LoVo (cell line): Measurements from ENCODE around the gene TNS4.
A peak's percentile ranks its signal among the peaks of the same experiment; 100 is the strongest.

Experiments used
- DNase-seq: peaks from one replicate; pipeline ENCODE4 v3.0.0-alpha.2; 2016; ENCODE audit warnings: low spot score

Gene TNS4

GRCh38 chr17:40490289-40490853, 11.1 kb downstream of the TNS4 start:
- DNase-seq = no peak

DNA sequence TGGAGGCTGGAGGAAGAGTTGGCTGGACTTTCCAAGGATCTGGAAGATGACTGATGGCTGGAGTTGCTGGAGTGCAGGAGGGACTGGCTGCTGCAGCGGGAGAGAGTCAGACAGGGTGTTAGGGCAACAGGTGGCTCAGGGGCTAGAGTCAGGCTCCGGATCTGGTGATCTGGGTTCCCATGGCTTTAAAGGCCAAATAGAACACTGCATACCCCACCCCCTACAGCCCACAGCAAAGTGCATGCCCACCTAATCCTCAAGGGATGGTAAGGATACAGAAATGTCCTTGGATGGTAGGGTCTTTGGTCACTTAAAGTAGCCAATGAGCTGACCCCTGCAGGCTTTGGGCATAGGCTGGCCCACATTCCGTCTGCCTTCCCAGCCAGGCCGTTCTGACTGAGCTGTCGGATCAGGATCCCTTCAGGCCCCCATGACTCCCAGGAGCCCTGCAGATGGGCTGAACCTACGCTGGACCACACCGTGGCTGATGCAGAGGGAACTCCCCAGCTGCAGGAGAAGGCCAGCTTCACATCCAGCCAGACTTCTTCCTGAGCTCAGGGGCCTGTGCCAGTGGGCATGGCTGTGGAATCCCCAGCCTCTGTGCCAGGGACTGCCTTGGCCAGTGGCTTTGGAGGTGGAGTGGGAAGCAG, 13.9 kb downstream of the TNS4 start:
- DNase-seq = no peak

DNA sequence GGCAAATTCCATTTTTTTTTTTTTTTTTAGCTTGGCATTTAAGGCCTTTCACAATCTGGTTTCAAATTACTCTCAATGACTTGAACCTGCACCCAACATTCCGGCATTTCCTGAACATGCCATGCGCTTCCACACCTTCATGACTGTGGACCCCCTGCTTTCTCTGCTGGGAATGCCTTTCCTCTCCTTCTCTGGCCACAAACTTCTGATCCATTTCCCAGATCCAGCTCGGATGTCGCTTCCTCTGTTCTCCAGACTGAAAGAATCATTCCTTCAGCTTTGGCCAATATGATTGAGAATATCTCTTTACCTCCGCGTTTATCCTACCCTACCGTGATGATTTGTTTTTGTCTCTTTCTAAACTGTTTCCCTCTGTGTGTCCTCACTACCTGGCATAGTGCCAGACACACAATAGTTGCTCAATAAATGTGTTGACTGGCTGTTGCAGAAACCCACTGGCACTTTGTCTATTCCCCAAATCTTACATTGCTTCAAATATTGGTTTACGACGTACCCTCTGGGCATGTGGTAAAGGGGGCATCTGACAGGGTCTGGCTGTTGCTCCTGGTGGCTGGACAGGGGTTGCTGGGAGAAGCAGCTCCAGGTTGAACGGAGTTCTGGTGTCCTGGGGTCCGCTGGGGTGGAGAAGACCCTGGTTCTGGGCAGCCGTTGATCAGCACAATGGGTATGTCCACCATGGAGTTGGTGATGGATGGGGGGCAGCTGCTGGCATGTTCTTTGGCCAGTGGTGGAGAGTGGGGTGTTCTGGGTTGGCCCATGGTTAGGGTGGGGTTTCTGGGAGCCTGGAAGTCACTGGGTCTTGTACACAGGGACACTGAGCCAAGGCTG, 14.7 kb downstream of the TNS4 start:
- no peak for DNase-seq

- peak; percentile 53 for DNase-seq
Observed at GRCh38 chr17:40485851-40486521, 15.4 kb downstream of the TNS4 start.

DNA sequence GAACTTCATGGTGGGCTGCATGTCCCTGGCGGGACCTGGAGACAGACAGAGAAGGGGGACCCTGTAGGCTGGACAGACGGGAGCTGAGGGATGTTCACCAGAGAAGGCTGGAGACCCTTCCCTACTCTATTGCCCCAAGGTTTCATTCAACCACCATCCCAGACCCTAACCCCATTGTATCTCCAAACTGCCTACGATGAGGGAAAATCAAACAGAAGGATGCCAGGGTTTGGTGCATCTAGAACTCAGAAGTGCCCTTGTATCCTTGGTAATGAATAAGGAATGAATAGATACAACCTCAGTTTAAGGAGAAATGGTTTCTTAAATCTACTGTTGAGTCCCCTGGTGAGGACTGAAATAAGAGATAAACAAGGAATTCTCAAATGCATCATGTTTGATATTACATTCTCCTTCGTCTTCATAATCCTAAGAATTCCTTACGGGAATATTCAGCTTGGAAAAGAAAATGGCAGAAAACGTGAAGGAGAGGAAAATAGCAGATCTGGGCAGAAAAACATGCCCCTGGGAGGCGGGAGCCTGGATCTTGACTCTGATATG, 16.4 kb downstream of the TNS4 start:
- DNase-seq = no peak

GRCh38 chr17:40484285-40484972, 17.0 kb downstream of the TNS4 start:
- DNase-seq = no peak

- DNase-seq = no peak
Observed at GRCh38 chr17:40483679-40484078, 17.7 kb downstream of the TNS4 start.

GRCh38 chr17:40482722-40483121, 18.7 kb downstream of the TNS4 start:
- DNase-seq = no peak

DNA sequence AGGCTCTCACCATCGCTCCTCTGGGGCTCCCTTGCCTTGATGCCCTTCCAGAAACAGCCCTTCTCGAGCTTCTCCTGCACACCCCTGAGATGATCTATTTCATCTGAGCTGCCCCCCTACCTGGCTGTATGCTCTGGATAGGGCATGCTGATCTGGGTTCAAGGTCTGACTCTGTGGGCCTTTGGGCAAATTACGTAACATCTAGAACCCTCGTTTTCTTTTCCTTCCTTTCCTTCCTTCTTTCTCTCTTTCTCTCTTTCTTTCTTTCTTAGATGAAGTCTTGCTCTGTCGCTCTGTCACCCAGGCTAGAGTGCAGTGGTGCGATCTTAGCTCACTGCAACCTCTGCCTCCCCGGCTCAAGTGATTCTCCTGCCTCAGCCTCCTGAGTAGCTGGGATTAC, 20.3 kb downstream of the TNS4 start:
- no peak for DNase-seq

GRCh38 chr17:40480501-40481003, 20.9 kb downstream of the TNS4 start:
- DNase-seq = no peak

DNA sequence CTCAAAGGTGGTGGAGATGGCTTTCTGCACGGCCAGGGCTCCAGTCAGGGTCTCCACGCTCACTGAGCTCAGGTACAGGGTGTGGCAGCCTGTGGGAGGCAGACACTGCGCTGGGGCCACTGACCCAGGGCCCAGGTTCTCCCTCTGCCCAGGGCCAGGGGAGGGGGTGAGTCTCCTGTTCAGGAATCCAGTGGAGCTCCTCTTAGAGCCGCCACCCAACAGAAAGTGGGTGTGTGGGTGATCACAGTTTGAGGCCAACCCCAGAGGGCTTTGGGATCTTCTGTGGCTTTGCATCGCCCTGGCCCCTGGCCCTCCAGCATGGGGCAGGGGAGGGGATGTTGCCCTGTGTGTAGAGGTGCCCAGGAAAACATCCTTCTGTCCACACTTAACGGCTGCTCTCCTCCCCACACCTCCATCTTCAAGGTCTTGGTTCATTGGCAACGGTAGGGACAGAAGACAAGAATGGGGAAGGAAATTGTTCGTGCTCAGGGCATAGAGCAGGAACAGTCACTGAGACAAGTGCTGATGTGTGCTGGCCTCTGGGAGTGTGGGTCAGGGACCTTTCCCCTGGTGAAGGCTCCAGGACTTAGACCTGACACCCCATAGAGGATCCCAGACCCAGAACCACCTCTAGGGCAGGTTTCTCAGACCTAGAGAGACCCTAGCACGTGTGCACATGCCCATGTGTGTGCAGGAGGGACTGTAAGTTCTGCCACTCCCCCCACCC, 21.5 kb downstream of the TNS4 start:
- DNase-seq = no peak

GRCh38 chr17:40478486-40478885, 22.9 kb downstream of the TNS4 start:
- DNase-seq = no peak

DNA sequence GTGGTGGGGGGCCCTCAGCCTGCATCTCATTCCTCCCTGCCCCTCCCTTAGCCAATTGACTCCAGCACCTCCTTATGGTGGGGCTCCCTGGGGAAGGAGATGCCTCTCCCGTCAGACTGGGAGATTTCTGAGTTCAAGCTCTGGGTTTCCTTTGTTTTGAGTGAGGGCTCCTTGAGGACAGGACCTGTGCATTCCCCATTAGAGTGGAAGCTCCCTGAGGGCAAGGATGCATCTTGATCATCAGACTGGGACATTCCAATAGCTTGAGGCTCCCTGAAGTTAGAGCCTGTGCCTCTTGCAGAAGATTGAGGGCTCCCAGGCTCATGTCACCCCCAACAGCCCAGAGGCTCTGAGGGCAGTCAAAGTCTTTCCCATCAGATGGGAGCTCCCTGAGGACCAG, 23.6 kb downstream of the TNS4 start:
- DNase-seq = no peak

GRCh38 chr17:40475234-40475908, 26.1 kb downstream of the TNS4 start:
- no peak for DNase-seq

GRCh38 chr17:40474419-40475002, 26.9 kb downstream of the TNS4 start:
- DNase-seq = no peak

DNA sequence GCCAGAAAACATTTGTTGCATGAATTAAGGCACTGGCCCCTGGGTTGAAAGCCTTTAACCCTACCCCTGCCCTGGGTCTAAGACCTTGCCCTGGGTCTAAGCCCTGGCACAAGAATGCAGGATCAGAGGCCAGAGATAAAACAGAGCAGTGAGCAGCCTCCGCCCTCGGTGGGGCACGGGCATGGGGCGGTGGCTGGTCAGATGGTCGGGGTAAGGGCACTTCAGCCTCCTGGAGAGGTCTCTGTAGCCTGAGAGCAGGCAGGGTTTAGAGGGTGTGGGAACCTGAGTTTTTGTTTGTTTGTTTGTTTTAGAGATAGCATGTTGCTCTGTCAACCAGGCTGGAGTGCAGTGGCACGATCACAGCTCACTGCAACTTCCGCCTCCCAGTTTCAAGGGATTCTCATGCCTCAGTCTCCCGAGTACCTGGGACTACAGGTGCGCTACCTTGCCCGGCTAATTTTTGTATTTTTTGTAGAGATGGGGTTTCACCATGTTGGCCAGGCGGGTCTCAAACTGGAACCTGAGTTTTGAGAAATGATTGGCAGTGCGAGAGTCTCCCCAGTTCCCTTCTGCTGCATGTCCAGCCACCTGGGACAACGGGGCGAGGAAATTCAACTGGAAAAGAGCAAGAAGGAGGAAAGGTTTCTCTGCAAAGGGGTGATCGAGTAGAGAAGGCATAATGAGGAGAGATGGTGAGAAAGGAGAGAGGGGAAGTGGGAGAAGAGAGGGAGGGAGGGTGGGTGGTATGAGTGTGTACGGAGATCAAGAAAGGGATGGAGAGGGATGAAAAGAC, 27.7 kb downstream of the TNS4 start:
- no peak for DNase-seq

DNA sequence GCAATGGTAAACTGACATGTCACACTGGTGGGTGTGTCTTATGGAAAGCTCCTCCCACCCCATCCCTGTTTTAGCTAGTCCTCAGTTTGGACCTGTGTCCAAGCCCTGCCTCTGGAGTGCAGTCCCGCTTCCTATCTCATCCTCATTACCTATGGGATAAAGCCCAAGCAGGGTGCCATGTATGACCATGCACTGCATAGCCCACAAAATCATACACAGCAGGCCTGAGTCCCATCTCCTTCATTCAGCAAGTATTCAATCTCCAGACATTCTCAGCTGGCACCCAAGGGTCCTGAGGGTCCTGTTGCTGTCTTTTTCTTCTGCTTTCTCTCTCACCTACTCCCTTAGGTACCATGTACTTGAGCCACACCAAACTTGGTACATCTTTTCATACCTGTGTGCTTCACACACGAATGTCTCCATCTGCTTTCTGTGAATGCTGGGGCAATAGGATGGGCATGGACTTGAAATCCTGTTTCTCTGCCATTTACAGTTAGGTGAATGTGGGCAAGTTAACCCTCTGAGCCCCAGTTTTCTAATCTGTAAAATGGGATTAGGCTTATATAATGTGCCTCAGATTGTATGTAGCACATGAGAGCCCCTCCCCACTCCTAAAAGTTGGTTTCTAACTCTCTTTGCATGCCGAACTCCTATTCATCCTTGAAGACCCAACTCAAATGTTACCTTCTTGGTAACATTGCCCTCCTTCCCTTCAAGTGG, 28.5 kb downstream of the TNS4 start:
- DNase-seq = no peak
